NCI-H1417 treated with DMSO at 0.1 percent for 48 hours (cell line): ENCODE measurements around the gene DNAH11.
"Not testable (repeated sequence)": the region's sequence is repeated elsewhere in the genome, so short reads cannot be mapped to it uniquely, and the experiment has no call there.

Experiments used
- DNase-seq: peaks from one replicate; lab custom pipeline; 2025; lab: John Stamatoyannopoulos, UW

DNAH11 gene

DNA sequence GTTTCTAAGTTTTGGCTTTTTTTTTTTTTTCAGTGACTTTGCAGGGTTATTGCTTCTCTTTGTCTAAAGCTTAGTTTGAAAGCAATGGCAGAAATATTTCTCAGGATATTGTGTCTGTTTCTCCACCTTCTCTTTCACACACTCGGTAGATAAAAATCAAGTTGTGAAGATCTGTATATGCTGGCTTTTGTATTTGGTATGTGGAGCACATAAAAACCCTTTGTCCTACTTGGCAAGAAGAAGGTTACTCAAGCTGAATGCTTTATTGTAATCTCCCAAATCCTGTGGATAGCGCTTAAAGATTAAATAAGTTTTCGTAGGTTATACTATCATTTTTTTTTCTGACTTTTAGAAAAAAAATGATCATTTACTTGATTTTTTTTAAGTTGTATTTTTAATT, 230.5 kb downstream of the DNAH11 start:
- no peak for DNase-seq

DNA sequence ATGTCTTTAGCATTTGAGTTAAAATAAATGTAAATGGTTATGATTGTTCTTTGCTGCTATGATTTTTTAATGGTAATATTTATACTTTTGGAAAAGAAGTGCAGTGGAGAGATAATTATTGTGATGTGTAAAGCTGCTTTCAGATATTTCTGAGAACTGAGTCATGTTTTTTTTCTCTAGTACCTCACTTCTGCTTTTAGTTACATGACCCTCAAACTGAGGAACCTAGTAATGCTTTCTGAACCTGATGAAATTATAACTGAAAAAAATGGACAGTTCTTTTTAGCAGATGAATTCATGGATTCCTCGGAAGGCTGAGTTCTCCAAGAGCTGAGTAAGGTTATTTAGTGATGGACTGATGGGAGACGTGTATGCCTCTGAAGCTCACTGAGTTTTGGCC, 235.1 kb downstream of the DNAH11 start:
- DNase-seq: no peak

DNA sequence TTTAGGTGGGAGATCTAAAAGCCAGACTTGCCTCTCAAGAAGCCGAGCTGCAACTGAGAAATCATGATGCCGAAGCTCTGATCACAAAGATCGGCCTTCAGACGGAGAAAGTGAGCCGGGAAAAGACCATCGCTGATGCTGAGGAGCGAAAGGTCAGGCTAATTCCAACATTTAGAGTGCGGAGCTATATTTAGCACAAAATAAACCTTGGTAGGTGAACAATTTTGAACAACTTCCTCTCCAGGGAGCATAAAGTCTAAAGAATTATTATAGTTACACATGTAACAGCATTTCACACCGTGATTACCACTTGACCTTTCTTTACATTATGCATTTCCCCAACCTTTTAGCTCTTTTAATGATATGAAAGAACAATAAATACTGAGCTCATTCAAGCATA, 236.1 kb downstream of the DNAH11 start:
- DNase-seq: no peak

DNA sequence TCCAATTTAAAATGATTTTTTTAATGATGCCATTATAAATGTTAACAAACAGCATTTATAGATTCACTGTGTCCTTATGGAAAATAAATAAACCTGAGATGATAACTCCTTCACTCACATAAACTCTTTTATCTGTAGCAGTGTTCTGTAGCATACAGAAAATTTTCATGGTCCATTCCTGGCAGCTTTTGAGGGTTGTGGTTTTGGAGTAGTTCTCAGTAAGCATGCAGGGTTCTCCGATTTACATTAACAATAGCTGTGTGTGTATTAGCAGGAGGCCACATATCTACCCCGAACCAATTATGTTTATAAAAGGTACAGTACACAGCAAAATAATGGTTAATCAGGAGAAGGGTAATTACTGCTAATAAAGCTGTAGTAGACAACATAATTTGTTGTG, 240.2 kb downstream of the DNAH11 start:
- peak; percentile 37 for DNase-seq

DNA sequence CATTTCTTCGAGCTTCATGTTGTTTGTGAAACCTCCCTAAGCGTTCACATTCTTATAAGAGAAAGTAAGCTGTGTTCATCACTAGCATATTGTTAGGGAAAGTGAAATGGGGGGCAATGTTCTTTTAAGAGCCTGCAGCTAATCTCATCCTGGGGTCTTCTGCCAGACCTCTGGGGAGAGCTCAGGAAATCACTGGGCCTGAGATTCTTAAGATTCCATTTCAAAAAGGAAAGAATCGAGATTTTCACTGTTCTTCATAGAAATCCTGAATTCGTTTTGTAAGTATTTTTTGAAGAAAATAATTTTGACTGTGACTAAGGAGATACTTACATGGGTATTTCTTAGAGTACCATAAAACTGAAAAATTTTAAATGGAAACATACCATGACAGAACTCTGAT, 242.2 kb downstream of the DNAH11 start:
- no peak for DNase-seq

DNA sequence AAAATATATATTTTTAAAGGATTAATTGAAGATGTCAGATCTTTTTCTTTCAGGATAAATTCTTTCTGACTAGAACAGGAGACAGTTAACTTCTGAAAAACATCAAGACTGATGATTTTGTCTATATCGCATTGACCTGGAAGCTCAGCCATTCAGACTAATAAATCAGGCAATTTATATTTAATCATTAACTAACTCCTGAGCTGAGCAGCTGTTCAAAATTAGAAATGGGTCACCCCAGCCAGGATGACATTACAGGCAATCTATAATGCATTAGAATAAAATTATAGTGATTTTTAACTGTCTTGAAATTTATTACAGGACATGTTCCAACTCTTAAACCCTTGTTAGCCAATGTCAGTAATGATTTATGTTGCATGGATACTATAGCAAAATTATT, 263.0 kb downstream of the DNAH11 start:
- DNase-seq: no peak

DNA sequence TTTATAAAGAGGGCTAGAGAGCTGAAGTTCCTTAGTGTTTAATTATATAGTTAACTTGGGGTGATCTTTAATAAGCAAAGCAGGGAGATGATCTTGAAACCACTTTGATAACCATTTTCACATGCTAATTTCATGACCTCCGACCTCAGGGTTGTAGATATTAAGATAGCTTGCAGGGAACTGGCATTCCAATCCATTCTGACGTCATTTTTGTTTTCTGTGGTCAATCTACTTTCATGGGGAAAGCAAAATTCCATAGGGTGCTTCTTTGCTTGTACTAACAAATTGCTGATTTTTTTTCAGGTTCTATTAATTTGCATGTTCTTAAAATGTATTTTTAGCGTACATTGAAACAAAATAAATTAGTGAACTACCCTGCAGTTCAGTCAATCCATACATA, 263.5 kb downstream of the DNAH11 start:
- DNase-seq: no peak

DNA sequence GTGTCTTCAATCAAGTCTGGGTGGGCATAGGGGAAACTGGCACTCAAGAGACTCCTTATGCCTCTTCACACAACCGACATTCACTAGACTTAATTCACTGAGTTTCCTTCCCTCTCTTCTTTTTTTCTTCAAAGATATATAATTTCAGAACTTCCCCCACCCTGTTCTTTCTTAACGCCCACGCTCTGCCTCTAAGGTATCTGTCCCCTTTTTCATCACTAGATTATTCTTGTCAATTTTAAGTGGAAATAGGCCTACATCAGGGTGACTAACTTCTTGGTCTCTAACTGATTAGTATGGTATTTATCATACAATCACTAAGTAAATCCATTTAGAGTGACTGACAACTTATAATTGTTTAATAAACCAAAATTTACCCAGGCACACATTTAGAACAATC, 276.2 kb downstream of the DNAH11 start:
- no peak for DNase-seq

DNA sequence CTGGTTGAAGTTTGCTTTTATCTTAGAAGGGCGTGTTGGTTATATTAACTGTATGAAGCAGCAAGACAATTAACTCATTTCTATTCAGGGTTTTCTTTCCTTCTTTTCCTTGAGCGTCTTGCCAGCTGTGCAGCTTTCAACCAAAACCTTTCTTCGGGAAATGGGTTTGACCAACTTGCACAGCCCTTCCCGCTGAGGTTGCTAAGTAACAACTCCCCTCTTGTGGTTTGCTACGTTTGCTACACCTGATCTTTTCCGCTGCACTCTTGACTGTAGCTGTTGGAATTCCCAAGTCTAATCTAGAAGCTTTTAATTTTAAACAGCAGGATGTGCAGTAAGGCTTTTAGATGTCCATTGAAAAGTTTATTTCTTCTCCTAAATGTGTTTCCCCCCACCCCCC, 286.0 kb downstream of the DNAH11 start:
- DNase-seq: no peak

DNA sequence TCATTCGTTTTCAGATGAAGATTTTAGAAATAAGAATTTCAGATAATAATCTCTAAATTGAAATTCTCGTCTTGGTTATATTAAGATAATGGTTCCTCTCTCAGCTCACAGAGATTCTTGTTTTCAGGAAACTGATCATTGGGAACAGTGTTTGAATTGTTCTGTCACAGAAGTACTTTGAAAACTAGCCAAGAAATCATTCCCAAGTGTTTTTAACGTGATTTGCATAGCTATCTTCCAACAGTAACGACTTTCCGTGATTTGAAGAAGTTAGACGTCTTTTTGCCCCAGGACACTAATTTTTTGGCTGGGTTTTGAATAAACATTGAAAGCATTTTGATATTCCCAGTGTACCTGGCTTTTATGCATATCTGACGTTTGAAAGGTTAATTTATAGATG, 286.9 kb downstream of the DNAH11 start:
- DNase-seq: no peak

DNA sequence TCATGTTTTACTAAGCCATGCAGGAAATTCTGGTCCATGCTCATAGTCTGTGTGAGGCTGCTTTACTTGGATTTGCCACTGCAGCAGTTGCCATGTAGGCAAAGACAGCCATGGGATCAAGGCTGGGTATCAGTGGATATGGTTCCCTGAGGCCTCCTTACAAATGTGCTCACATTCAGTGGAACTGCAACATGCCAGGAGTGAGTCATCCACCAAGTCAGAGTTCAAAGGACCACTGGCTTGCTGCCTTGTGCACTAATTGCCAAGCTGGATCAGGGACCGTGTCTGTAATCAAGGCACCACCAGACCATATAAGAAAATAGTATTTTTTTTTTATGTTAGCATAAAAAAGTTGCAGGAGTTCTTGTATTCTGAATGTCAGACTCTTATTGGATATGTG, 301.9 kb downstream of the DNAH11 start:
- no peak for DNase-seq

DNA sequence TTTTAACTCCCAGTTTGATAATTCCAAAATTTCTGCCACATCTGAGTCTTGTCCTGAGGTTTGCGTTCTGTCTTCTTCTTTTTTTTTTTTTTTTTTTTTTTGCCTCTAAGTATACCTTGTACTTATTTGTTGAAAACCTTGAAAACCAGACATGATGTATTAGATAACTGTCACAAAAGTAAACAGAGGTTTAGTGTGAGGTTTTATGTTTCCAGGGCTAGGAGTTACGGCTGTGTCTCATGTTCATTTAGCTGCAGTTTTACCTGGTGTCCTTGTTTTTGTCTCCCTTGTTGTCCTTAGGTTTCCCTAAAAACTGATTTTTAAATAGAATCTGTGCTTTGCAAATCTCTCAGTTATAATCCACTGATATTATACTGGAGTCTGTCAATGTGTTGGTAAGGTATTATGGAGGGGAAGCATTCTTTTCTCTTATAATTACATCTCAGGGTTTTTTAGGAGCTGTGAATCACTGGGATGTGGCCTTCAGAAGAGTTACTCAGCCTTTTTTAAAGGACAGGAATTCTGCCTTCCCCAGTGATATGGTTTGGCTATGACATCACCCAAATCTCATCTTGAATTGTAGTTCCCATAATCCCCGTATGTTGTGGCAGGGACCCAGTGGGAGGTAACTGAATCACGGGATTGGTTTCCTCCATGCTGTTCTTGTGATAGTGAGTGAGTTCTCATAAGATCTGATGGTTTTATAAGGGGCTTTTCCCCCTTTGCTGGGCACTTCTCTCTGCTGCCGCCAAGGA, 307.9 kb downstream of the DNAH11 start:
- no peak for DNase-seq

DNA sequence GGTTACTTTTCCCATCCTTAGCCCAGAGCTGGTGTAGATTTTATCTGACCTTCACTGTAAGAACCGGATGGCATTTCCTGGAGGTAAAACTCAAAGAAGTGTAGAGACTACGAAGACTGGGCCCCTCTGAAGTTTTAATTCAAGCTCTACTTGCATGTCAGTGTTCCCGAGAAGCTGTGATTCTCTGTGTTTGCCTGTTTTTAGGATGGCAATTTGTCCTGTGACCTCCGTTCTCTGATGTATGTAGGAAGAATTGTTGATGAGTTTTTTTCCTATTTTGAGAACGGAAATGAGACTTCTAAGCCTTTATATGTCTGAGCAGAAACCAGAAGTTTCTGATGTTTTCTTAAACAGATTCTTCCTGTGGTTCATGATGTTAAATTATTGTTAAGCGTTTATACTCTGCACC, 308.7 kb downstream of the DNAH11 start:
- no peak for DNase-seq

DNA sequence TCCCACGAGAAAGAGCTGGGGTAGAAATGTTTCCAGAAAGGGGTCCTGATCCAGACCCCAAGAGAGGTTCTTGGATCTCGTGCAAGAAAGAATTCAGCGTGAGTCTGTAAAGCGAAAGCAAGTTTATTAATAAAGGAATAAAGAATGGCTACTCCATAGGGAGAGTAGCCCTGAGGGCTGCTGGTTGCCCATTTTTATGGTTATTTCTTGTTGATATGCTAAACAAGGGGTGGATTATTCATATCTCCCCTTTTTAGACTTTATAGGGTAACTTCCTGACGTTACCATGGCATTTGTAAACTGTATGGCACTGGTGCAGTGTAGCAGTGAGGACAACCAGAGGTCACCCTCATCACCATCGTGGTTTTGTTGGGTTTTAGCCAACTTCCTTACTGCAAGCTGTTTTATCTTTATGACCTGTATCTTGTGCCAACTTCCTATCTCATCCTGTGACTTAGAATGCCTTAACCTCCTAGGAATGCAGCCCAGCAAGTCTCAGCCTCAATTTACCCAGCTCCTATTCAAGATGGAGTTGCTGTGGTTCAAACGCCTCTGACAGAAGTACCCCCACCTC, 322.9 kb downstream of the DNAH11 start:
- not testable (repeated sequence) for DNase-seq

DNA sequence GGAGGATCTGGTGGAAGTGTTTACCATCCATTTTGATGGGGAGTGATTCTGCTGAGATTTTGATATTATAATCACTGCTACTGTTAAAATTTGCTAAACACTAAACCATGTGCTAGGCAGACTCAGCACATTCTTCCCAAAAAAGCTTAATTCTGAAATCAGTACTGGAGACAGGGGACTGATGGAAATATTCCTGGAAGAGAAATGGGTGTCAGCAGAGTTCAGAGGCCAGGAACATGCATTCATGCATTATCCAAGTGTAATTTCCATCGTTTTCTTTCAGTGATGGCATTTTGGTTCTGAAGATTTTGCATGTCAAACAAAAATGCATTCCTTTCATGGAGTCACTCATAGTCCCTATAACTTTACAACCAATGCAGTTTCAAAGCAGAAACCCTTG, 323.9 kb downstream of the DNAH11 start:
- DNase-seq: no peak

DNA sequence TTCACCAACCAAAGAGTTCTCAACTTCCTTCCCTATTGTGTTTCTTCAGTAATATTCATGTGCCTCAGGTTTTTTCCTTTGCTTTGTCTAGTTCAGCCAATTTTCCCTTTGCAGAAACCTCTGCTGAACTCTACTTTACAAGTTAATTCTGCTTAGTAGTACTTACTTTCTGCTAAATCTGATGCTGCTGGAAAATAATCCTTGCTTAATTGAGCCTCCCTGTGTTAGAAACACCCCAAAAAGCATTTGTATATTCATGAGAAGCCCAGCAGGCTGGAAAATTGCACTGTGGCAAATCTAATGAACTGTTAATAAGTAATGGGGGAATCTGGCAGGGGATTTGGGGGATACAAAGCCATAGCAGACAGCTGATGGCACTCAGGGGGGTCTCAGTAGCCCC, 324.4 kb downstream of the DNAH11 start:
- no peak for DNase-seq

DNA sequence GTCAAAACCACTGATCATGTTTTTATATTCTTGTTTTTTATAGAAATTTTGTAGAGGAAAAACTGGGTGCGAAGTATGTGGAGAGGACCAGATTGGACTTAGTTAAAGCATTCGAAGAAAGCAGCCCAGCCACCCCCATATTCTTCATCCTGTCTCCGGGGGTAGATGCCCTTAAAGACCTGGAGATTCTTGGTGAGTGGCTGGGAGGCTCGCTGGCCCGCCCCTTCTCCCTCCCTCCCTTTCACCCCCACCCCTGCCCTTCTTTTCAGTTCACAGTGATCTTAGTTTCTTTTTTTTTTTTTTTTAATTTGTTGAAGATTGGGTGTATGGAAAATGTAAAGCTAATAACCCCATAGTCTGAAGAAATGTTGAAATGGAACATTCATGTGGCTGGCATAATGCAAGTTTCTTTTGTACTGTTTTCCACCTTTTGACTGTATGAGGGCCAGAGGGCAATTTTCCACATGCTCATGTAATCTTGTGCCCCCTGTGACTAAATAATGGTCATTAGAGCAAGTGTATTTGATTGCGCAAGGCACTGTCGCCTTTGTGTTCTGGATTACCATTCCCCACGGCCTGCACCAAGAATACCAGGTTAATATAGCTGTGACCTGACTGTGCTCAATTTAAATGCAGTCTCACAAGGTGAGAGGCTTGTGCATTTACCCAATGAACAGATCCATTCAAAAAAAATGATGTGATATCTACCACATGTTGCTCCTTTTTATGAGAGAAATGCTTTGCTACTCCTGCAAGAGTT, 325.2 kb downstream of the DNAH11 start:
- peak; percentile 10 for DNase-seq

DNA sequence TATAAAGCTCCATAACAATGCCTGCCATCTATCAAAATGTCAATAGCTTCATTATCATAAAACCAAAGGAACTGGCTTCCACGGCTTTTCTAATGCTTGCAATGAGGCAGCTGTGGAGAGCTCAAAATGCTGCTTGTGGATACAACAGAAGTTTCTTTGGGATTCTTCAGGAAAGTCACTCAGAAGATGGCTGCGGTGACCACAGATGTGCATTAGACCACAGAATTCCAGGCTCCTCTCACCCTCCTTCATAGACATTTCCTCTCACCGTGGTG, 325.7 kb downstream of the DNAH11 start:
- no peak for DNase-seq

DNA sequence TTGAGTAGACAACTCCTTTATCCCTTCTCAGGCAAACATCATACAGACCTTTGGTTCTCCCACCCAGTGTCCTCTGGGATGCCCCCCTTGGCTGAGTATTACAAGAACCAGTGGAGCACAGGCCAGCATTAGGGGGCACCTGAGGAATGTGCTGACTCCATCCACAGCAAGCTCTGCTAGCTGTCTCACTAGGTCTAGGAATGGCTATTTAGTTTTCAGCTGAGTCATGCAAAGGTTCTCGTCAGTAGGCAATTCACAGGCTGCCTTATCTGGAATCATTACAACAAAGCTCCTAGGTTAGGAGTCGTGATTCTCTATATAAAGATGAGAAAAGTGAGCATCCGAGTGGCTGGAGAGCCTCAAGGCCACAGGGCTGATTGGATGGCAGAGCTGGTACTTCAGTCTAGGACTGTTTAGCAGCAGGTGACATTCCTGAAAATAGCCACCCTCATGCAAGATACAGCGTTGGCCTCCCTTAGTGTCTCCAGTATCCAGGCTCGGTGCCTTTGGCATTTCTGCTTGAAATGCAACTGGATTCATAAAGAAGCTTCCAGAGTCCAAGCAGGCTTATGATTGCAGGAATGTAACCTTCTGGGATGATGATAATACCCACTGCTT, 327.1 kb downstream of the DNAH11 start:
- DNase-seq: no peak

DNA sequence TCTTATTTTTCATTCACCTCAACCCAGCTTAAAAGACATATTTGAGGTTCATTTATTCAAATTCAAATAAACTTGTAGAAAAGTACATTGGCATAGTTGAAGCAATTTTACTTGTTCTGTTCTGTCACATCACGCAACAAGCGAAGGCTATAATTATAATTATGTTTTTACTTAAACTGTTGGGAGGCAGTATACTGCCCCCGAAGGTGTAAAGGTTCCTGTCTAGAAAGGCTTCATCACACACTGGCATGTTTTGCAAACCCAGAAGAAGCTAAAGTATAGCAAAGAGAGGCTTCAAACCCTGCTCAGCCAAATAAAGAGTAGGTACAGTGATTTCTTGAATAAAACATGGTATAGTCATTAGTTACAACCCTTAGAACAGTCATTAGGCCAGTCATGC, 340.2 kb downstream of the DNAH11 start:
- no peak for DNase-seq

DNA sequence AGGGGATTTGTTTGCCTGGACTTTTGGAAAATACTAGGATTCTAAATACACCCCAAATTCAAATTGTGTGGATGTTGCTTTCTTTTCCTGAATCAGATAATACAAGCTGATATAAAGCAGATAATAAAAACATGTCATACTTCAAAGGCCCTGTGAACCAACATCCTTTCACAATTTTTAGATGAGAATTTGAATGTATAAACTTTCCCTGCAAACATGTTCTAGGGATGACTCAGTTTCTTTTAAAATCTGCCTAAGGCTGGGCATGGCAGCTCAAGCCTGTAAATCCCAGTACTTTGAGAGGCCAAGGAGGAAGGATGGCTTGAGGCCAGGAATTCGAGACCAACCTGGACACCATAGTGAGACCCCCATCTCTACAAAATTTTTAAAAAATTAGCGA, 340.7 kb downstream of the DNAH11 start:
- not testable (repeated sequence) for DNase-seq

DNA sequence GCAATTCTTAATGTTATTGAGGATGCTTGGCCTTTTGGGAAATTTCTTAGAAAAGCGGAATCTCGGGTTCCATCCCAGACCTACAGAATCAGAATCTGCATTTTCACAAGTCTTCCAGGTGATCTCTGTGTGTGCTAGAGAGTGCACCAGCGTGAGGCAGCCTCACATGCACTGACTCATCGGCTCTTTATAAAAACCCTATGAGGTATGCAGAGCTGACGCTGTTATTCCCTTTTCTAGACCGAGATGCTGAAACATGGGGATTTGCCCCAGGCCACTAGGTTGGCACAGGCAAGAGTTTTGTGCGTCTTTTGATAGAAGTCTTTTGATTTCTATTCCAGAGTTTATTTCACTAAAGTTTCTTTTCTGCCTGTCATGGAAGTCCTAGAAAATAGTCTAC, 341.7 kb downstream of the DNAH11 start:
- no peak for DNase-seq

DNA sequence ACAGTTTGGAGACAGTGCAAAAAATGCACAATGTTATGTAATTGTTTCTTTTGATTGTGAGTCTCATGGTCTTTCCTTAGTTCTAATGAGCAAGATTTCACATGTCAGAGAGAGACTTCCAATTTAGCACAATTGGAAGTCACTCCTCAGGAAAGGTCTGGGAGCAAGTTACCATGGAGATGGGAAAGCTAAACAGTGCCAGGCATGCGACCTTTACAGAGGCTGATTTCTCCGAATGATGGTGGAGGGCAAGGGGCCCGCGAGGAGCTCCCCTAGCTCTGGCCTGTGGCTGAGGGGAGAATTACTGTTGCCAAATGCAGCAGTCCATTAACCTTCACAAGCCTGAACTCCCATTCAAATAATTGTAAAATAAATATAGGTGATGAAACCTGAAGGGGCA, 343.6 kb downstream of the DNAH11 start:
- DNase-seq: no peak
